Subcutaneous abdominal adipose tissue (tissue), 5 donors: ENCODE data around the gene DGKK.
"Not testable (repeated sequence)": the region's sequence is repeated elsewhere in the genome, so short reads cannot be mapped to it uniquely, and the experiment has no call there.

Source experiments
- H3K27ac ChIP-seq: one replicate; pipeline ENCODE4 v1.7.0; 2013; ENCODE audit warnings: low read depth, mild to moderate bottlenecking, inconsistent platforms, low read length, moderate library complexity
- H3K27me3 ChIP-seq, 5 donors: one replicate each; pipeline ENCODE4 v1.7.0; 2013; ENCODE audit warnings: low read length in 5 of 5, inconsistent platforms in 1 of 5; ENCODE audit not compliant: control insufficient read depth in 5 of 5, insufficient read depth in 4 of 5
- H3K36me3 ChIP-seq, 5 donors: one replicate each; pipeline ENCODE4 v1.7.0; 2013; ENCODE audit warnings: low read length in 5 of 5; ENCODE audit not compliant: control insufficient read depth in 5 of 5, insufficient read depth in 5 of 5
- H3K4me1 ChIP-seq, 5 donors: one replicate each; pipeline ENCODE4 v1.7.0; 2013; ENCODE audit warnings: low read length in 5 of 5, mild to moderate bottlenecking in 3 of 5, moderate library complexity in 1 of 5; ENCODE audit not compliant: control insufficient read depth in 5 of 5, insufficient read depth in 5 of 5
- H3K4me3 ChIP-seq, 5 donors: one replicate each; pipeline ENCODE4 v1.7.0; 2013; ENCODE audit warnings: low read length in 5 of 5, low read depth in 1 of 5
- H3K9ac ChIP-seq, 5 donors: one replicate each; pipeline ENCODE4 v1.7.0; 2013; ENCODE audit warnings: low read length in 5 of 5, mild to moderate bottlenecking in 4 of 5, moderate library complexity in 3 of 5
- H3K9me3 ChIP-seq, 5 donors: one replicate each; pipeline ENCODE4 v1.7.0; 2013; ENCODE audit warnings: low read length in 5 of 5; ENCODE audit not compliant: control insufficient read depth in 5 of 5
- donor health status: healthy.
- donor health status: healthy.
- donor health status: healthy.
- donor health status: healthy.
- donor health status: healthy.

Gene DGKK

GRCh38 chrX:50372966-50373365, 97.7 kb downstream of the DGKK start:
- H3K9ac ChIP-seq = no peak overlapping the region
- H3K27ac ChIP-seq = no peak overlapping the region
- H3K4me1 ChIP-seq = no peaks in the 10 kb centered on the region
- H3K4me3 ChIP-seq = no peak overlapping the region
- H3K36me3 ChIP-seq = no peaks in the 10 kb centered on the region
- H3K27me3 ChIP-seq = peaks cover 2 to 23% (median 4%) of the 10 kb centered on the region in 5 donors
- H3K9me3 ChIP-seq = no peaks in the 10 kb centered on the region

GRCh38 chrX:50343917-50344316, 126.7 kb downstream of the DGKK start:
- Histone ChIP-seq H3K27me3 (peaks cover 0 to 18% (median 4%) of the 10 kb centered on the region in 5 donors), H3K36me3 (no peaks in the 10 kb centered on the region), H3K27ac (no peak overlapping the region), H3K9ac (no peak overlapping the region), H3K4me1 (no peaks in the 10 kb centered on the region), H3K9me3 (no peaks in the 10 kb centered on the region), H3K4me3 (no peak overlapping the region)

GRCh38 chrX:50333308-50333707, 137.3 kb downstream of the DGKK start:
- H3K9ac ChIP-seq = no peak overlapping the region
- H3K4me3 ChIP-seq = no peak overlapping the region
- no peak overlapping the region for H3K27ac ChIP-seq
- no peaks in the 10 kb centered on the region for H3K4me1 ChIP-seq
- H3K9me3 ChIP-seq = peaks cover 0 to 4% (median 0%) of the 10 kb centered on the region in 5 donors
- peaks cover 0 to 6% (median 0%) of the 10 kb centered on the region in 5 donors for H3K27me3 ChIP-seq
- H3K36me3 ChIP-seq = no peaks in the 10 kb centered on the region

- not testable (repeated sequence) for H3K9ac ChIP-seq, H3K9me3 ChIP-seq, H3K4me1 ChIP-seq, H3K27ac ChIP-seq, H3K36me3 ChIP-seq, H3K4me3 ChIP-seq, H3K27me3 ChIP-seq
Observed at GRCh38 chrX:50332668-50333067, 138.0 kb downstream of the DGKK start.

GRCh38 chrX:50327235-50327634, 143.4 kb downstream of the DGKK start:
- no peak overlapping the region for H3K9ac ChIP-seq
- no peak overlapping the region for H3K4me3 ChIP-seq
- peaks cover 0 to 6% (median 3%) of the 10 kb centered on the region in 5 donors for H3K27me3 ChIP-seq
- H3K4me1 ChIP-seq = no peaks in the 10 kb centered on the region
- no peak overlapping the region for H3K27ac ChIP-seq
- H3K36me3 ChIP-seq = no peaks in the 10 kb centered on the region
- H3K9me3 ChIP-seq = peaks cover 0 to 9% (median 0%) of the 10 kb centered on the region in 5 donors
